Fibroblast of skin of back (primary cell): ENCODE results near the gene KLHDC8B.

Experiments
- DNase-seq: peaks from one replicate; pipeline ENCODE4 v3.0.0-alpha.2; 2013

KLHDC8B gene

GRCh38 chr3:49161197-49161596 is 10.2 kb upstream of the KLHDC8B start:
- DNase-seq, result no peak

GRCh38 chr3:49161808-49162530 is 9.4 kb upstream of the KLHDC8B start:
- DNase-seq, result no peak

DNA sequence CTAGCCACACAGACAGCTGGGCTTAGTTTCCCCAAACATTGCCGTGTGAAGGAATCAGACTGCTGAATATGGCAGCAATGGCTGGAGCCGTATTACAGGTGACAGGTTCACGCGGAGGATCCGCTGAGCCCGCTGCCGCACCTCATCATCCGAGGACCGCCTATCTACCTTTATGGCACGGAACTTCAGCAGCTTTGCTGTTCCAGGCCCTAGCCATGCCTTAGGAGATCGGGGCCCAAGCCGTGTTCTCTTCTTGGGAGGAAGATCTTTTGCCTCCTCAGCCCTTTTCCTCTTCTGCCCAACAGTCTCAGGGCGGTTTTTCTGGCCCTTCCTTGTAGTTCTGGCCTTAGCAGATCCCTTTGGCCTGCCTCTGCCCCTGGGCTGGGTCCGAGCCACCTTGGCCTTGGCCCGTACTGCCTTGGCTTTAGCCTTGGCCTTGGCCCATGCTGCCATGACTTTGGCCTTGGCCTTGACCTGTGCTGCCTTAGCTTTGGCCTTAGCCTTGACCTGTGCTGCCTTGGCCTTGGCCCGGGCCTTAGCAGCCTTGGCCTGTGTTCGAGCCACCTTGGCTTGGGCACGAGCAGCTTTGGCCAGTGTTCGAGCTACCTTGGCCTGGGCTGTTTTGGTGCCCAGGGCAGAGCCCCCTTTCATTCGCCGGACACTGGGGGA is 8.5 kb upstream of the KLHDC8B start:
- no peak for DNase-seq

DNA sequence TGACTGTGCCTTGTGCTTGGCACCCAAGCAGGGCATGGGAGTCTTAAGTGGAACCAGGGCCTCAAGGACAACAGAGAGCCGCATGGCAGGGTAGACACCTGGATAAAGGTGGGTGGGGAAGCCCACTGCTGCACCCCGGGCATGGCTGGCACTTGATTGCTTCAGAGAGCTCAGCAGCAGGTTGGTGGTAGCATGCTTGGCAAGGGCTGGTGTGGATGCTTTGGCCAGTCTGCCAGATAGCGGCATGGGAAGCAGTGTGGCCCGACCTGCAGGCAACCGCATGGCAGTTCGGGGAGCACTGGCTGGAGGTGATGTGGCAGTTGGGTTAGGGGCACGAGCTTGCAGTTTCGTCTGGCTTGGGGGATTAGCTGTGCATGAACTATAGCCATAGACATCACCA is 7.8 kb upstream of the KLHDC8B start:
- no peak for DNase-seq

GRCh38 chr3:49164983-49165720 is 6.2 kb upstream of the KLHDC8B start:
- no peak for DNase-seq

- DNase-seq, result peak; percentile 71
These were observed 5.3 kb upstream of the KLHDC8B start, which contains the start of gene CCDC71 for GRCh38 chr3:49165771-49166751. Gene CCDC71 (minus strand): TSS chr3:49166331. CDS start chr3:49164208, 2,123 bp downstream.

DNA sequence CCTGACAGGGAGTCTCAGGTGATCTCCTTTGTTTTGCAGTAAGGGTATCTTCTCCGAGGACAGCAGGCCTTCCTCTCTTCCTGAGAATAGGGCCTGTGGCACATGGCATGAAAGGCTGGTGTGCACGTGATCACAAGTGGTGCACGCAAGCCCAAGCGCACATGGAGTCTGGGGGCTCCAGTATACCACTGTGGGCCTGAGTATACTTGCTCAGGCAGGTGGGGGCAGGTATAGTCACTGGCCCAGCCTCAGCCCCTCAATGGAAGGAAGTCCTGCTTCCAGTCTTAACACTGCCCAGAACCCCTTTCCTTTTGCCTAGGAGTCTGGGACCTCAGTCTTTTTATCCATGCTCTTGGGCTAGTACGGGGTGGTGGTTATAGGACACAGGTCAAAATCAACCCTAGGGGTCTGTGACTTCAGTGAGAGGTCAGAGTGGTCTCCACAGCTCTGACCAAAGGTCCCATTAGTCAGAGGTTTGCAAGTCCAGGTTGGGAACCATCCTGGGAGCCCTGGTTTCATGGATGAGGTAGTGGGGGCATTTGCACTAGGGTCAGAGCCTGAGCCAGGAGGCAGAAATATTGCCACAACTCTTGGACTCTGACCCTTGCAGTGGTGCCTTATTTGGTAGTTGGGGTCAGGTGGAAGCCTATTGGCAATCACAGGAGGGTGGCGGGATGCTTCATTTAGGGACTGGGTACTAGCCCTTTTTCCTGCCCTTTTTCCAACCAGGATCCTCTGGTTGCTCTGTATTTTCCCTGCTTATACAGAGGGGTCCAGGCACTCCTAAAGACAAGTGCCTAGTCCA is 4.4 kb upstream of the KLHDC8B start:
- no peak for DNase-seq

DNA sequence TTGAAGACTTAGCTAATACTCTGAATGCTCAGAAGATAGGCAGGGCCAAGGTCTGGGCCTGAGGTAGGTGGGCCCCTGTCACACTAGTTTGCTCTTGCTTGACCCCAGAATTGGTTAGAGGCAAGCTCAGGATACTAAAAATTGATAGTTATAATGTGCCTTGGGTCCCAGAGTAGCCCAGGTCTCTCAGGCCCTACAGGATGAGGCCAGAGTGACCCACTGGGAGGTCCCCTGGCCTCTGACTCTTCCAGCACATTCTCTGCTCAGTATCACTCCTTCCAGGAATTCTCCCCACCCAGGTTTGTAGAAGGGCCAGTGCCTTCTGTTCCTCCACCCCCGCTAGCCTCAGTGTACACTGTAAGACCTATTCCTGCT is 667 bp upstream of the KLHDC8B start:
- no peak for DNase-seq

DNA sequence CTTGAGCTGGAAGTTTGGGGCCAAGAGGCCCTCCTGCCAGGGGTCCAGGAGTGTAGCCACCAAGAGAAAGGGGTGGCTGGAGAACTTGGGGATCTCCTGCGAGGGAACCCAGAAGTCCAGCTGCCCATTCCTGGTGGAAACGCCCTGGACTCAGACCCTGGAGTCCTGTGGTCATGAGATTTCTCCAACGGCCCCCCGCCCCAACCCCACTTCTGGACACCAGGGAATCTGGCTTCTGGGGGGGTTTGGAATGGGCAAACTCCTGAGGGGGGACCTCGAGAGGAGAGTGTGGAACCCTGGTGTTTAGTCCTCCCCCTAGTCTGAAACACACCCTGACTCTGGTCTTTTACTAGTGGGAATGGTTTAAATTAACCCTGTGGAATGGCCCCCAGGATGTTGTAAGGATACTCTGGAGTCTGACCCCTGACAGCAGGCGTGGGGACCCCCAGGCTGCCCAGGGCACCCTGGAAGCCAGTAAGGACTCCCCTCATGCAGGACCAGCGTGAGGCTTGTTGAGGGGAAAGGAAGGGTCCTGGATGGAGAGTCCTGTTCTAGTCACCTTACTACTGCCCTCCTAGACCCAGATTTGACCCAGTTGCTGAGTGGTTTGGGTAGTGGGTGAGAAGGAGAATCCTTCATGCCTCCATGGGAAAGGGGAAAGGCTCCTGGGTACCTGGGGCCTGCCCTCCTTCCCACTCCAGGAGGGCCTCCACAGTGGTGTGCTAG is 540 bp downstream of the KLHDC8B start:
- no peak for DNase-seq

GRCh38 chr3:49172551-49173041 is 1.2 kb downstream of the KLHDC8B start:
- DNase-seq, result no peak

DNA sequence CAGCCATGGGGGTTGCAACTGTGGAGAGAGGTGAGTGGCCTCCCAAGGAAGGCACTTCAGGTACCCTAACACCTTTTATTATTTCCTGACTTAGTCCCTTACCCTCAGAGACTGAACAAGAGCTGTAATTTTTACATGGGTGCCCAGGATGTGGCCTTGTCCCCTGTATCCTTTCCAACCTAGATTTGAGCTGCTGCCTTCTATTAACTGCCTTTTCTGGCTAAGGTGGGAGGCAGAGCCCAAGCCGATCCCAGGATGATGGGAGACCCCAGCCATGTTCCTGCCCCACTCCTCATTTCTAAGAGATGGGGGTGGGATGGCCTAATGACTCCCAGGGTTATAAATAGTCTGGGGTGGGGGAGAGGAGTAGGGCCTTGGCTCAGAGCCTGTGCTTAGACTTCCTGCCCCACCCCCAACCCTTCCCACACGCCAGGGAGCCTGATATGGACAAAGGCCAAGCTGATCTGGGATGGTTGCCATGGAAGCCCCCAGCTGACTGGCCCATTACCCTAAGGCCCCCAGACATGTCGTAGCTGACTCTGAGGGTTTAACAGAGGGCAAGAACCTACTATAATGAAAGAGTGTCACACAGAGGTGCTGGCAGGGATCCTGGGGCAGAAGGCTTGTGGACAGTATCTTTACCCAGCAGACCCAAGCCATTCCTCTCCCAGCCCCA is 1.9 kb downstream of the KLHDC8B start:
- peak; percentile 48 for DNase-seq

DNA sequence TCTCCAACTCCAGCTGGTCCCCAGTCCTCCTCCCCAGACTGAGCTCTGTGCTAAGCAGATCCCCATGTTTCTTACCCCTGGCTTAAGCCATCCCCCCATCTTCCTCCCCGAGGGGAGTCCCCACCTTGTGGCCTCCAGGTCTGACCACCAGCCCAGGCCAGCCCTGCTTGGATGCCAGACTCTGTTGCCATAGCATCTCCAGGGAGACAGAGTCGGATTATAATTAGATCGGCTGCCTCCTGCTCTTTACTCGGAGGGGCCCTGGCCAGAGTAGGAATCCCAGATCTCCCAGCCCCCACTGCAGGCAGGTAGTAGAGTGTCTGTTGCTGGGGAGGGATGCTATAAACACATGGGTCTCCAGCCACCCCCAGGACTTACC is 2.4 kb downstream of the KLHDC8B start:
- DNase-seq, result peak; percentile 16

- DNase-seq, result no peak
These were observed 3.1 kb downstream of the KLHDC8B start for GRCh38 chr3:49174397-49174985.

DNA sequence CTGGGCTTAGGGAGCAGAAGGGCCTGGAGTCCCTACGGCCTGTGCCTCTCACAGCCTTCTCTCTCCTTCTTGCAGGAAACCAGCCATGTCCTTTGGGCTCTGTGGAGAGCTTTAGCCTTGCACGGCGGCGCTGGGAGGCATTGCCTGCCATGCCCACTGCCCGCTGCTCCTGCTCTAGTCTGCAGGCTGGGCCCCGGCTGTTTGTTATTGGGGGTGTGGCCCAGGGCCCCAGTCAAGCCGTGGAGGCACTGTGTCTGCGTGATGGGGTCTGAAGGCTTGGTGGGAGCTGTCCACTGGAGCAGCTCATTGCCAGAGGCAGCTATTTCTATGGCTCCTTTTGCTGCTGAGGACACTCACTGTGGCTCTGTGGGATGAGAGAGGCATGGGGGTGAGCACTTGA is 4.1 kb downstream of the KLHDC8B start:
- DNase-seq, result no peak

- no peak for DNase-seq
These were observed 5.7 kb downstream of the KLHDC8B start for GRCh38 chr3:49177073-49177472.

- DNase-seq, result no peak
These were observed 8.7 kb downstream of the KLHDC8B start for GRCh38 chr3:49180116-49180515.

GRCh38 chr3:49181351-49181750 is 10.0 kb downstream of the KLHDC8B start:
- no peak for DNase-seq

GRCh38 chr3:49182682-49183081 is 11.3 kb downstream of the KLHDC8B start:
- DNase-seq, result no peak

- no peak for DNase-seq
These were observed 12.5 kb downstream of the KLHDC8B start for GRCh38 chr3:49183873-49184272.

GRCh38 chr3:49191741-49192140 is 20.3 kb downstream of the KLHDC8B start:
- DNase-seq, result no peak
